HG02885 (cell line): ENCODE data around the gene CHM.
"Not testable (repeated sequence)": the region's sequence is repeated elsewhere in the genome, so short reads cannot be mapped to it uniquely, and the experiment has no call there.

Experiments
- ATAC-seq: cut with Tn5 transposase; IDR thresholded peaks from one replicate; pipeline ENCODE4 v1.9.1; 2021; ENCODE audit warnings: mild to moderate bottlenecking; ENCODE audit not compliant: unreplicated experiment, poor library complexity

The CHM gene

GRCh38 chrX:86002076-86002896, 45.1 kb downstream of the CHM start:
- ATAC-seq = peak; percentile 72

DNA sequence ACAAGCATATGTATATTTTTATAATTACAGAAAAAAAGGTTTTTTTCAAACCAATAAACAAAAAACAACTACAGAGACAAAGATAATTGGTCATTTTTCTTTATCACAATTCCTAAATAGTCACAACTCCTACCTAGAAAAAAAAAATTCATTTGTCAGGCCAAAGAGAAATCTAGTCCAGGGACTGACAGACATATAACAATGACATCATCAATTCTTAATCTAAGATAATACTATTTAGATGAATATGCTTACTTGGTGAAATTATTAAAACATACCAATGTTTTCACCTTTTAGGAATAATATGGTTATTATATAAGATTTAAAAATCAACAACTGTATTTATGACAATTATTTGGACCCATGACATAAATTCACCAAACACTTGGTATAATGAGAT, 48.4 kb downstream of the CHM start:
- no peak for ATAC-seq

GRCh38 chrX:85996555-85996954, 50.8 kb downstream of the CHM start:
- no peak for ATAC-seq

DNA sequence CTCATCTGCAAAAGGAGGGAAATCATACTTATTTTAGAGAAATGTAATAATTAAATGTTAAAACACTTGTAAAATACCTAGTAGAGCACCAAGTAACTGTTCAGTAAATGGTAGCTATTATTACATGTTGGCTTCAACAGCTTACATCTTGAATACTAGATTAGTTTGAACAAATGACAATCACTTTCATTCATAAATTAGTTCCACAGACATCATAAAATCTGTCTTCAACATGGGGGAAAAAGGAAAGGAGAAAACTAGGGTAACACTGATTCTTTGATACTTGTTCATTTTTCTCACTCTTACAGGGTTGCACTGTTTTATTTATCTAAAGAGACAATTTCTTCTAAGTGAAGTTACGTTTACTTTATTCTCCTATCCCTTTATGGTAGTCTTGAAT, 51.7 kb downstream of the CHM start:
- ATAC-seq = no peak

DNA sequence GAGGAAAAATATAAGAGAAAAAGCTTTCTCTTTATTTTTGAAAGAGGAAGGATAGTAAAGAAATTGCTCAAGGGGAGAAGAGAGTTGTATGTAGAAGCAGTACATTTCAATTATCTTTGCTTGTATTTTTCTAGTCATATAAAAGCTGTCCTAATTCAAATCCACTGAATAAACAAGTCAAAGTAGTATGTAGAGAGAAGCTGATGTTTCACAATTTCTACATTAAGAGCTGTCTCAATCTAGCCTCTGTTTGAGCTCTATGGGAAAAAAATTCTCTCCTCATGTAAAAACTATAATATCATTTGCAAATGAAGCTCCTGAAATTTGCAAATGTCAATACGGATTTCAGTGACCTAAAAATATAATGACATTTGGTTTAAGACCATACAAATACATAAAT, 52.6 kb downstream of the CHM start:
- no peak for ATAC-seq

GRCh38 chrX:85994228-85994627, 53.1 kb downstream of the CHM start:
- ATAC-seq = no peak

- ATAC-seq = no peak
Observed at GRCh38 chrX:85993539-85994197, 53.7 kb downstream of the CHM start.

GRCh38 chrX:85992811-85993229, 54.5 kb downstream of the CHM start:
- ATAC-seq = no peak

DNA sequence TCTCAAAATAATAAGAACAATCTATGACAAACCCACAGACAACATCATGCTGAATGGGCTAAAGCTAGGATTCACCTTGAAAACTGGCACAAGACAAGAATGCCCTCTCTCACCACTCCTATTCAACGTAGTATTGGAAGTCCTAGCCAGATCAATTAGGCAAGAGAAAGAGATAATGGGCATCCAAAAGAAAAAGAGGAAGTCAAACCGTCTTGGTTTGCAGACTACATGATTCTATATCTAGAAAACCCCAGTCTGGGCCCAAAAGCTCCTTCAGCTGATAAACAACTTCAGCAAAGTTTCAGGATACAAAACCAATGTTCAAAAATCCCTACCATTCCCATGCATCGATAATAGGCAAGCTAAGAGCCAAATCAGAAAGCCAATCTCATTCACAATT, 59.0 kb downstream of the CHM start:
- ATAC-seq = no peak

DNA sequence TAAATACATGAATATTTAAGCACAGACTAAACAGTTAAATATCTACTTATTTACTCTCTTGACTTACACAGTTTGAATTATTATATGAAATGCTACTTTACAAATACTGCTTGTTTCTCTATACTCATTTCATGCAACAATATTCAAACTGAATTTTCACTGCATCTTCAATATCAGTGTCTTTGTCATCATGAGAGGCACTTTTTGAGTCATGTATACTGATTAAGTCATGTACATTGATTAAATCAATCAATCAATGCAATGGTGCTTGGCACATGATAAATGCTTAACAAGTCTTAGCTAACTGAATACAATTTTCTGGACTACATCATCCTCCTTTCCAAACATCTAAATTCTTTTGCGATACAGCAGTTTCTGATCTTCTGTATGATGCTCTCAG, 67.1 kb downstream of the CHM start:
- no peak for ATAC-seq

DNA sequence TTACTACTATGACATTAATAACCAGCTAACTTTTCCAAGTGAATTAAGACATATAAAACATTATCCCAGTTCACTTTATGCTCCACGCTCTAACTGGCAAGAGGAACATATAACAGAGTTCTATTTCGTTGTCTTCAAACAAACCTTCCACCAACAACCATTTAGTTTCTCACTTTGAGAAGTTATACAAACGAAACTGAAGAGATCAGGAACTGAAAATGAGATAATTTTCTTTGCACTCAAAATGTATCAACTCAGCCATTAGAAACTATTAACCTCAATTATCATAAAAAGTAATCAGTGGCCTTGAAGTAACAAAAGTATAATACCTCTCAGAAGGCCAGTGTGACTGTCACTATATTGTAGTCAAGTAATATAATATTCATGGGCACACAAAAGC, 70.1 kb downstream of the CHM start:
- peak; percentile 92 for ATAC-seq

GRCh38 chrX:85972351-85972750, 75.0 kb downstream of the CHM start:
- not testable (repeated sequence) for ATAC-seq

- ATAC-seq = no peak
Observed at GRCh38 chrX:85964744-85965143, 82.6 kb downstream of the CHM start.

DNA sequence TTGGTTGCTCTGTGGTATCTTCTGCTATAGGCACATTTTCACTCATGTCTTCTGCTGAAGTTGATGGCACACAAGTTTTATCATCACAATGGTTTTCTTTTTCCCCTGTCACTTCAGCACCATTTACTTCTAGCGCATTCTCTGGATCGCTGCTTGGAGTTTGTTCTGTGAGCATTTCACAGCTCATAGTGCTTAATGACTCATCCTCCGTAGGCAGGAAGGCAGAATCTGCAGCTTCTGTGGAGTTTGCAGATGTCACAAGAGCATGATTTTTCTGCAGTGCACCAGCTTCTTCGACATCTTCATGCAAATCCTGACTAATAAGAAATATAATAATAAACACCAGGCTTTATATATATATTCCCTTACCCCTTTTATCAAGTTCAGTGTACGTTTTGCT, 83.6 kb downstream of the CHM start:
- no peak for ATAC-seq

DNA sequence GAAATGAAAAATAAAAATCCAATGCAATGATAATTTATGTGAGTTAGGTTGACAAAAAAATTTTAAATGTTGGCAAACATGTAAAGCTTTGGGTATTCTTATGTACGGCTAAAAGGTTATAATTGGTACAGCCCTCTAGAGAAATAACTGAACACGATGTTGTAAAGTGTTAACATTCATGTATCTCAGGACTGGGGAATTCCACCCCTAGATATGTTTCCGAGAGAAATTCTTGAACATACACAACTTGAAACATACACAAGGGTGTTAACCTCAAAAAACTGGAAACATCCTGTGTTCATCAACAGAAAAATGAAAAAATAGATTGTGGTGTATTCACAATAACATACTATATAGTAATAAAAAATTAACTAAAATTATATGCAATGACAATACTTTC, 91.8 kb downstream of the CHM start:
- ATAC-seq = no peak

GRCh38 chrX:85944751-85945150, 102.6 kb downstream of the CHM start:
- ATAC-seq = not testable (repeated sequence)

GRCh38 chrX:85941275-85941674, 106.1 kb downstream of the CHM start:
- ATAC-seq = no peak

- not testable (repeated sequence) for ATAC-seq
Observed at GRCh38 chrX:85939942-85940341, 107.4 kb downstream of the CHM start.

DNA sequence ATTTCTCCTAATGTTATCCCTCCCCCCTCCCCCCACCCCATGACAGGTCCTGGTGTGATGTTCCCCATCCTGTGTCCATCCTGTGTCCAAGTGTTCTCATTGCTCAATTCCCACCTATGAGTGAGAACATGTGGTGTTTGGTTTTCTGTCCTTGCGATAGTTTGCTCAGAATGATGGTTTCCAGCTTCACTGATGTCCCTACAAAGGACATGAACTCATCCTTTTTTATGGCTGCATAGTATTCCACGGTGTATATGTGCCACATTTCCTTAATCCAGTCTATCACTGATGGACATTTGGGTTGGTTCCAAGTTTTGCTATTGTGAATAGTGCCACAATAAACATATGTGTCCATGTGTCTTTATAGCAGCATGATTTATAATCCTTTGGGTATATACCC, 113.0 kb downstream of the CHM start:
- ATAC-seq = not testable (repeated sequence)

DNA sequence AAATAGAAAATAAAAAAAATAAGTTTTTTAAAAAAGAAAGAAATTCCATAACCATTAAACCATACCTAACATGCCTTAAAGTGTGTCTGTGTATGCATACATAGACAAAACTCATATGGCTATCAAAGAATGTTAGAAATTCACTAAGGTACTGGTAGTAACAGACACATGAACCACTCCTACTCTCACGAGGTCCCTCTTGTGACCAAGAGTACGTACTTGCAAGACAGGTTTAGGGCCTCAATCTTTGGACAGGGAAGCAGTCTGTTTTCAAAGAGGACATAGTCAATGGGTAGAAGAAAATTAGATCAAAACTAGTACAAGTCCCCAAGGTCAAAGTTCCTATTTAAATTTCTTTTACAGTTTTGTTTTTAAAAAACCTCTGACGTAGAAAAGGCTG, 117.3 kb downstream of the CHM start:
- no peak for ATAC-seq

- ATAC-seq = no peak
Observed at GRCh38 chrX:85928606-85929005, 118.8 kb downstream of the CHM start.

DNA sequence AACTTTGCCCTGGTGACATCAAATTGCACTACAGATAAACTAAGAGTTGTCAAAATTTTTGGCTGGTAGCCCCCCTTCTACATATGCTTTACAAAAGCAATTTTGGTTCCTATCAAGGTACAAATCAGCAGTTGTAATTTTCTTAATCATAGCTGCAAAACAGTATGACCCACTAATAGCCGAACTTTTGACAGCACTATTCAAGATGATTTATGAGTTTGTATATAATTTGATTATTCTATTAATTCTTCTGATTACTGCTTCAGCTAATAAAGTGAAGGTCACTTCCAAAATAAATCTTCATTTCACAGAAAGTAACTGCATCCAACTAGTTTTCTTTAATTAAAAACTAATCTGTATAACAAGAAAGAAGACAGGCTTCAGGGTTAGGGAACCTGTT, 119.6 kb downstream of the CHM start:
- ATAC-seq = no peak
